ENCODE measurements around the gene SRSF8.

Gene SRSF8

DNA sequence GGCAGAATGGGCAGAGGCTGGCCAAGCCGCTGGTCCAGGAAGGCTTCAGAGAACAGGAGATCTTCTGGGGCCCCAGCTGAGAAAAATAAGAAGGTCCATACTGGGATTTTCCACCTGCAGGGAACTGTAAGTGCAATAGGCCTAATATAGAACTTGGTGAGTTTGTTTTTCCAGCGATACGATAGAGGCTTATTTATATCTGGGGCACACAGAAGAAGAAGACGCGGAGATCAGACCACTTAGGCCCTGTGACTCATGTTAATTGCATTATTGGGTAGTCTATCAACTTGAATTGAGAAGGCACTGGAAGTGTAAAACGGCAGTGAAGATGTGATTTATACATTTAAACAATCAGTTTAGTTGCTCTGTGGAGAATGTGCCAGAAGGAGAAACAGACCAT, 7.7 kb upstream of the SRSF8 start:
- no peak overlapping the region for H3K4me3 ChIP-seq (ENCODE audit: low read depth in 1 of 2, low read length in 1 of 2)
- TF ChIP-seq, protein P1, sequence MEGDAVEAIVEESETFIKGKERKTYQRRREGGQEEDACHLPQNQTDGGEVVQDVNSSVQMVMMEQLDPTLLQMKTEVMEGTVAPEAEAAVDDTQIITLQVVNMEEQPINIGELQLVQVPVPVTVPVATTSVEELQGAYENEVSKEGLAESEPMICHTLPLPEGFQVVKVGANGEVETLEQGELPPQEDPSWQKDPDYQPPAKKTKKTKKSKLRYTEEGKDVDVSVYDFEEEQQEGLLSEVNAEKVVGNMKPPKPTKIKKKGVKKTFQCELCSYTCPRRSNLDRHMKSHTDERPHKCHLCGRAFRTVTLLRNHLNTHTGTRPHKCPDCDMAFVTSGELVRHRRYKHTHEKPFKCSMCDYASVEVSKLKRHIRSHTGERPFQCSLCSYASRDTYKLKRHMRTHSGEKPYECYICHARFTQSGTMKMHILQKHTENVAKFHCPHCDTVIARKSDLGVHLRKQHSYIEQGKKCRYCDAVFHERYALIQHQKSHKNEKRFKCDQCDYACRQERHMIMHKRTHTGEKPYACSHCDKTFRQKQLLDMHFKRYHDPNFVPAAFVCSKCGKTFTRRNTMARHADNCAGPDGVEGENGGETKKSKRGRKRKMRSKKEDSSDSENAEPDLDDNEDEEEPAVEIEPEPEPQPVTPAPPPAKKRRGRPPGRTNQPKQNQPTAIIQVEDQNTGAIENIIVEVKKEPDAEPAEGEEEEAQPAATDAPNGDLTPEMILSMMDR (IDR thresholded peaks at IDR 0.05) = no peak
- H3K27ac ChIP-seq = no peak overlapping the region
- peaks cover 49% of the 10 kb centered on the region for H3K27me3 ChIP-seq
- no peaks in the 10 kb centered on the region for H3K9me3 ChIP-seq
- H3K4me1 ChIP-seq (ENCODE audit: control insufficient read depth in 1 of 2, insufficient read depth in 1 of 2, low read depth in 1 of 2, low read length in 1 of 2) = no peaks in the 10 kb centered on the region
- no peaks in the 10 kb centered on the region for H3K36me3 ChIP-seq

DNA sequence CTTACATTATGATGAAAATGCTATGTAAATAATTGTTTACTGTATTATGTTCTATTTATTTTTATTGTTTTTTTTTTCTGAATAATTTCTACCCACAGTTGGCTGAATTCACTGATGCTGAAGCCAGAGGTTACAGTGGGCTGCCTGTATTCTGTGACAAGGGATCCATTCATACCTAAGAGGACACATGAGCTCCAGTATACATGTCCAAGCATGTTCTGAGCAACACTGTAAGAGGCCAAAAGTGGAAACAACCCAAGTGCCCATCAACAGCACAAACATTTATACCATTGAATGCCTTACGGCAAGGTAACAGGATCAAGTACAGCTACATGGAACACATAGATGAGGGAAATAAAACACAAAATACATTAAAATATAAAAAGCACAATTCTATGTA, 1.4 kb upstream of the SRSF8 start:
- Histone ChIP-seq H3K27ac (no peak overlapping the region), H3K9me3 (no peaks in the 10 kb centered on the region), H3K36me3 (no peaks in the 10 kb centered on the region), H3K4me3 (ENCODE audit: low read depth in 1 of 2, low read length in 1 of 2) (no peak overlapping the region), H3K4me1 (ENCODE audit: control insufficient read depth in 1 of 2, insufficient read depth in 1 of 2, low read depth in 1 of 2, low read length in 1 of 2) (peaks cover 10 to 12% of the 10 kb centered on the region in 2 experiments), H3K27me3 (peaks cover 80% of the 10 kb centered on the region)
- TF ChIP-seq, protein P1 (IDR thresholded peaks at IDR 0.05) = no peak

DNA sequence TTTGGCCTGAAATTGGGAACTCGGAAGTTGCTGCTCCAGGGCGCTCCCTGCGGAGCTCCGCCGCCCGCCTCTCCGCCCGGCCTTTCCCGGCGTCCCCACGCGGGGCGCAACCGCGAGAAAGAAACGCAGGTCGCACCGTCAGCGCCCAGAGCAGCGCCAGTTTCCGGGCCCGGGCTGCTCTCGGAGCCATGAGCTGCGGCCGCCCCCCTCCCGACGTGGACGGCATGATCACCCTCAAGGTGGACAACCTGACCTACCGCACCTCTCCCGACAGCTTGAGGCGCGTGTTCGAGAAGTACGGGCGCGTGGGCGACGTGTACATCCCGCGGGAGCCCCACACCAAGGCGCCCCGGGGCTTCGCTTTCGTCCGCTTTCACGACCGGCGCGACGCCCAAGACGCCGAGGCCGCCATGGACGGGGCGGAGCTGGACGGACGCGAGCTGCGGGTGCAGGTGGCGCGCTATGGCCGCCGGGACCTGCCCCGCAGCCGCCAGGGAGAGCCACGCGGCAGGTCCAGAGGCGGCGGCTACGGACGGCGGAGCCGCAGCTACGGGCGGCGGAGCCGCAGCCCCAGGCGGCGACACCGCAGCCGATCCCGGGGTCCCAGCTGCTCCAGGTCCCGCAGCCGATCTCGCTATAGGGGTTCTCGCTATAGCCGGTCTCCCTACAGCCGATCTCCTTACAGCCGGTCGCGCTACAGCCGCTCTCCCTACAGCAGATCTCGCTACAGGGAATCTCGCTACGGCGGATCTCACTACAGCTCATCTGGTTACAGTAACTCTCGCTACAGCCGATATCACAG, 521 bp downstream of the SRSF8 start:
- TF ChIP-seq, protein P1 (IDR thresholded peaks at IDR 0.05) = no peak
- Histone ChIP-seq H3K4me1 (ENCODE audit: control insufficient read depth in 1 of 2, insufficient read depth in 1 of 2, low read depth in 1 of 2, low read length in 1 of 2) (peaks cover 10 to 12% of the 10 kb centered on the region in 2 experiments), H3K27me3 (peaks cover 61% of the 10 kb centered on the region), H3K27ac (no peak overlapping the region), H3K9me3 (no peaks in the 10 kb centered on the region), H3K4me3 (ENCODE audit: low read depth in 1 of 2, low read length in 1 of 2) (peak overlapping the region; percentile 48 to 70), H3K36me3 (no peaks in the 10 kb centered on the region)

DNA sequence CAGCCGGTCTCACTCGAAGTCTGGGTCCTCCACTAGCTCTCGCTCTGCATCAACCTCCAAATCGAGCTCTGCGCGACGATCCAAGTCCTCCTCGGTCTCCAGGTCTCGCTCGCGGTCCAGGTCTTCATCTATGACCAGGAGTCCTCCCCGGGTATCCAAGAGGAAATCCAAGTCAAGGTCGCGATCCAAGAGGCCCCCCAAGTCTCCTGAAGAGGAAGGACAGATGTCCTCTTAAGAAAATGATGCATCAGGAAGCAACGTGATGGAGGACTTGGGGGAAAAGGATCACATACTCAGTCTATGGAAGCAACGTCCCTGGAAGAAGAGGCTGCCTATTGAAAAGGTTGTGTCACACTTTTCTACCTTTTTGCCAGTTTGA, 1.1 kb downstream of the SRSF8 start:
- Histone ChIP-seq H3K9me3 (no peaks in the 10 kb centered on the region), H3K27me3 (peaks cover 58% of the 10 kb centered on the region), H3K4me1 (ENCODE audit: control insufficient read depth in 1 of 2, insufficient read depth in 1 of 2, low read depth in 1 of 2, low read length in 1 of 2) (peaks cover 10 to 12% of the 10 kb centered on the region in 2 experiments), H3K27ac (no peak overlapping the region), H3K36me3 (no peaks in the 10 kb centered on the region), H3K4me3 (ENCODE audit: low read depth in 1 of 2, low read length in 1 of 2) (peak overlapping the region; percentile 48 to 70)
- TF ChIP-seq, protein P1 (IDR thresholded peaks at IDR 0.05) = no peak

DNA sequence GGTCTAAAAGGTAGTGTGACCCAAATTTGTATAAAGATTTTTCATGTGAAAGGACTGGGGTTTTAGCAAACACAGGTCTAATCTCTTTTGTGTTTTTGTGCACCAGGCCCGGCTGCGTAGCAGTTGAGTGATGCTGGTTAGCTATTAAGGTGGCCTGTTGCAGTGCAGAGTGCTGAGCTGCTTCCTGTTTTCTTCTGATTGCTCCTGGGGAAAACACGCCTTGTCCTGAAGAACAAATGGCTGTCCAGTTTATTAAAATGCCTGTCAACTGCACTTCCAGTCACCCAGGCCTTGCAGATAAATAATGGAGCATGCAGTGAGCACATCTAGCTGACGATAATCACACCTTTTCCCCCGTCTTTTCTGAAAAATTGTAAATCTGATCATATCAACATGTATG, 1.8 kb downstream of the SRSF8 start:
- Histone ChIP-seq H3K4me1 (ENCODE audit: control insufficient read depth in 1 of 2, insufficient read depth in 1 of 2, low read depth in 1 of 2, low read length in 1 of 2) (peaks cover 10 to 12% of the 10 kb centered on the region in 2 experiments), H3K36me3 (no peaks in the 10 kb centered on the region), H3K27ac (no peak overlapping the region), H3K27me3 (peaks cover 52% of the 10 kb centered on the region), H3K4me3 (ENCODE audit: low read depth in 1 of 2, low read length in 1 of 2) (no peak overlapping the region), H3K9me3 (no peaks in the 10 kb centered on the region)
- TF ChIP-seq, protein P1 (IDR thresholded peaks at IDR 0.05) = no peak
